Fibroblast of lung (primary cell): Measurements from ENCODE around the gene IL32.
"Not testable (repeated sequence)": the region's sequence is repeated elsewhere in the genome, so short reads cannot be mapped to it uniquely, and the experiment has no call there.

Source experiments
- CTCF ChIP-seq, 2 donors: IDR thresholded peaks in 1 of 2; conservative IDR thresholded peaks in 1 of 2; 1 replicate in 1 of 2; 2 replicates in 1 of 2; pipeline ENCODE4 v1.5.1; 2011 to 2012; ENCODE audit warnings: low read length in 2 of 2, control low read depth in 1 of 2, inconsistent platforms in 1 of 2, low read depth in 1 of 2, mild to moderate bottlenecking in 1 of 2
- EZH2 ChIP-seq: IDR thresholded peaks from 2 replicates; pipeline ENCODE4 v1.5.1; 2012; ENCODE audit warnings: low read length, control low read depth, mild to moderate bottlenecking; ENCODE audit errors: missing control alignments

DNA sequence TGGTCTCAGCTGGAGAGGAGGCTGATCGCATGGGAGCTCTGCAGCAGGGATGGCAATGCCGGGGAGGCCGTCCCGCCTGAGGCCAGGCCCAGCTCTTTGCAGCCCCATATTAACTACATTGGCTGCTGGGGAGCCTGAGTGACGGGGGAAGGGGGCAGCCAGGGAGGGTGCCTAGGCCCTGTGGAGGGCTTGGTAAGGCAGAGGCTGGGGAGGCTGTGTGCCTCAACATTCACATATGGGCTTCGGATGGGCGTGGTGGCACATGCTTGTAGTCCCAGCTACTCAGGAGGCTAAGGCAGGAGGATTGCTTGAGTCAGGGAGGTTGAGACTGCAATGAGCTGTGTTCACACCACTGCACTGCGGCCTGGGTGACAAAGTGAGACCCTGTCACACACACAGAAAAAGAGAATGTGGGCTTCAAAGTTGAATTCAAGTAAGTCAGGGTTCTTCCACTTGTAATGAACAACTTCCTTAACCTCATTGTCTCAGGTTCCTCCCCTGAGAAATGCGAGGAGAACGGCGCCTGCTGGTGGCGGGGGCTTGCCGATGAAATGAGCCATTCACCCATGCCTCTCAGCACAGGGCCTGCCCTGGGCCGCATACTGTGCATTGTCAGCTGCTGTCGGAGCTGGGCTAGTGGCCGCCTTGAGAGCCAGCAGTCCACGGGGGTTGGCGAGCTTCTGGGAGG lies 7.3 kb downstream of the IL32 start:
- TF ChIP-seq CTCF (conservative IDR thresholded peaks at IDR 0.05 in 1 of 2, IDR thresholded peaks at IDR 0.05 in 1 of 2; ENCODE audit: low read depth in 1 of 2, low read length in 2 of 2); EZH2: not testable (repeated sequence)
